ENCODE measurements around the gene RNF25. TPM values are rescaled to one million over a fixed set of nuclear protein-coding genes. Genes with fewer than 3 reads are reported as not detected.

The RNF25 gene, protein sequence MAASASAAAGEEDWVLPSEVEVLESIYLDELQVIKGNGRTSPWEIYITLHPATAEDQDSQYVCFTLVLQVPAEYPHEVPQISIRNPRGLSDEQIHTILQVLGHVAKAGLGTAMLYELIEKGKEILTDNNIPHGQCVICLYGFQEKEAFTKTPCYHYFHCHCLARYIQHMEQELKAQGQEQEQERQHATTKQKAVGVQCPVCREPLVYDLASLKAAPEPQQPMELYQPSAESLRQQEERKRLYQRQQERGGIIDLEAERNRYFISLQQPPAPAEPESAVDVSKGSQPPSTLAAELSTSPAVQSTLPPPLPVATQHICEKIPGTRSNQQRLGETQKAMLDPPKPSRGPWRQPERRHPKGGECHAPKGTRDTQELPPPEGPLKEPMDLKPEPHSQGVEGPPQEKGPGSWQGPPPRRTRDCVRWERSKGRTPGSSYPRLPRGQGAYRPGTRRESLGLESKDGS
- total RNA-seq = 25.7 and 36.3 TPM in 2 replicates

DNA sequence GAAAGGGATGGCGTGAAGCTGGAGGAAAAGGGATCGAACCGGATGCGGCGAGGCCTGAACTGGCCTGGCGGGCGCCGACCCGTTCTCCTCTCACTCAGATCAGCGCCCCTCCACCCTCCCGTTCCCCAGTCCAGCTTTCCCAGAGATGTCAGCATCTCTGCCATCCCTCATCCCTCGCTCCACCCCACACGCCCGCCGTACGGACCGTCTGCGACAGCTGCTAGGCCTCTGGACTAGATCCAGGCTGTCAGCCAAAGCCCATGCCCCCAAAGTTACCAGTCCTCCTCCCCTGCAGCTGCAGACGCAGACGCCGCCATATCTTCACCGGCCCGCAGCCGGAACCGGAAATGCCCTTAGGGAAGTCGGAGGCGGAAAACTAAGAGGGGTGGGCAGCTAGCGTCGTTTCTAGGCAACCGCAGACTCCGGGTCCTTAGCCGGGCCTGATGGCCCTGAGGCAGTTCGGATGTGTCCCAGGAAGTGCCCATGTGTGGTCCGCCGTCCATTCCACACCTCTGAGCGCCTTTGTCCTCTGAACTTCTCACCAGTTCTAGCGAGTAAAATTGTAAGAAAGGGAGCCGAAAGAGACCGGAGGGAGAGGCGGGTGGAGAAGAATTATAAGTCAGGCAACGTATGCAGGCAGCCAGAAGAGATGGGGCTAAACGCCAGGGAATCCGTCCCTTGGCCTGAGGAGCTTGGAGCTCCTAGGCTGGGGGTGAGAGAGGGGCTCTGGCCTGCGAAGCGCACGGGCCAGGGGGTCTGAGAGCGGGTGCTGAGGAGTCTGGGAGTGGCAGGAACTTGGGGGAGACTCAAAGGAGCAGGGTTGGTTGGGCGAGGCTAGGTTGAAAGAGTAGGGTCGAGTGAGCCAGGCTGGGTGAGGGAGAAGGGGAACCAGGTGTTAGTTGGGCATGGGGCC, at the start of gene RNF25, which contains the start of gene STK36:
Gene RNF25, minus strand, starts transcription at position 349 of the 913 bp plus-strand sequence. Its CDS starts 32 bp downstream, at position 317.
Gene STK36, plus strand, starts transcription at position 433 of the 913 bp plus-strand sequence. CDS start 744 bp downstream, outside the sequence.

DNA sequence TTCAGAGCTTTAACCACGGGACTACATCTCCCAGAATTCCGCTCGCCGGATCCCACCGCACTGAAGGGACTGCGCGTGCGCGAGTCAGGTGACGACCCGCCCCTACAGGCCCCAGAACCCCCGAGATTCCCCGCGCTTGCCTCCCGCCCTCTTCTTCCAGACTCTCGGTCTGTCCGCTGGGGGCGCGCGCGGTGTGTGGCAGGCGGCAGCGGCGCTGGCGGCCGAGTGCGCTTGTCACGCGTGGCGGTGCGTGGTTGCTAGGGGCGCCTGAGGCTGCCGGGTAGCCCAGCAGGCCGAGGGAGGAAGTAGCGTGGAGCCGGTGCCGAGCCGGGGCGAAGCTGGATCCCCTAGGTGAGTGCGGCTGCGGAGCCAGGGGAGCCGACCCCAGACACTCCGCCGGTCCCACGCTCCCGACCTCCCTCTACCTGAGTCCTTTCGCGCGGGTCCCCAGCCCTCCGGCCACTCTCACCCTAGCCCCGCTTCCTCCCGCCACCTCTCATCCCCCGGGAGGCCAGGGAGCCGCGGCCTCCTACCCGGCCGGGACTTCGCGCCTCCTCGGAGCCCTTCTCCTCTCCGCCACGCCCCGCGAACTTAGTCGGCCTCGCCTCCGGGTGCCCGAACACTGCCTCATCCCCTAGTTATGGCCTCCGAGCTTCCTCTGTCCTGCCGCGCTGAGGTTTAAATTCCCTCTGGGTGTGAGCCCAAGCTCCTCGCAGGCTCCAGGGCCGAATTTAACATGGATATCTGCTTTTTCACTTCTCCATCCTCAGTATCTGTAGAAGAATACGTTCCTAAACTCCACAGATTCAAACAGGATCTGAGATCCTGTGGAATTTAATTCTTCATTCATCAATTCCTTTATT, 39.1 kb upstream of the RNF25 start, which contains the start of gene TTLL4:
Gene TTLL4, plus strand, starts transcription at position 149 of the 863 bp plus-strand sequence. CDS start 26,842 bp downstream, outside the sequence.

DNA sequence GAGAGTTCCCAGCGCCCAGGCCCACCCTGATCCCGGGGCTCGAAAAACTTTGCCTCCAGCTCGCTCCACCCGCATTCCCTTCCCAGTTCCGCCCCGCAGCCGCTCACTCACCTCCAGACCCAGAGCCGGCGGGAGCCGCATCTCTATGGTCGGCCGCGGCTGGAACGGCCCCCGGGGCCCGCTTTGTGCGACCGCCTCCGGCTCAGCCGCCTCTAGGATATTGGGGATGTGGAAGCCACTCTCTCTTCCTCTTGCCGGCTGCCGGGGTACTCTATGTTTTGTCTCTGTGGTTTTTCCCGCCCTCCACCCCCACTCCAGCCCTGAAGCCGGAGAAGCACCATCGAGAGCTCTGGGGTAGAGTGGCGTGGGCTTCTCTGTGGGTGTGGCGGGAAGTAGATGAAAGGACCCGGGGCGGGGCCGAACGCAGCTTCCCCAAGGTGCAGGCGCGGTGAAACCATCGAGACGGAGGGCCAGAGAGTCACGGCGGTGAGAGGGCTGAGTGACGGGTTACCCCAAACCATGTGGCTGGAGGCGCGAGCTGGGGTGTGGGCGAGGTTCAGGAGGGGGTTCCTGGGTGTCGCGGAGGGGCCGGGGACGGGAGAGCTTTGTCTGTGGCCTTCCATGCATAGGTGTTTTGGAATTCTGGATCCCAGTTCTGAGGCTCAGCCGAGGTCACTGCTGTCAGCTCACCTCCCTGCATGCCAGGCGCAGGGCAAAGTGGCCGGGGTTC, 12.4 kb downstream of the RNF25 start, which contains the start of the genes BCS1L and ZNF142:
Gene BCS1L, plus strand, starts transcription at position 426 of the 730 bp plus-strand sequence. CDS start 1,305 bp downstream, outside the sequence.
Gene ZNF142, minus strand, starts transcription at position 366 of the 730 bp plus-strand sequence. CDS start 3,194 bp downstream, outside the sequence.

Other genes with a start within 250 kb of the RNF25 start
- 5.1 and 9.1 TPM in 2 replicates for gene USP37, start 103.7 kb downstream of the RNF25 start, total RNA-seq
- 44.2 and 77.7 TPM in 2 replicates for gene CNOT9, start 103.2 kb downstream of the RNF25 start, total RNA-seq
- gene PLCD4, start 64.1 kb downstream of the RNF25 start, total RNA-seq = 4.2 TPM in 1 of 2 replicates, not detected in the other
- 20.4 and 22.2 TPM in 2 replicates for gene ZNF142, start 12.4 kb downstream of the RNF25 start, total RNA-seq
- gene BCS1L, start 12.3 kb downstream of the RNF25 start, total RNA-seq = 22.8 and 36.7 TPM in 2 replicates
- 16.1 and 32.5 TPM in 2 replicates for gene STK36, start 84 bp upstream of the RNF25 start, total RNA-seq
- 14.8 and 30.0 TPM in 2 replicates for gene TTLL4, start 38.8 kb upstream of the RNF25 start, total RNA-seq
- gene CYP27A1, start 110.1 kb upstream of the RNF25 start, total RNA-seq = 11.9 and 26.1 TPM in 2 replicates
- gene PRKAG3, start 159.8 kb upstream of the RNF25 start, total RNA-seq = not detected in 2 replicates
- not detected in 2 replicates for gene WNT6, start 187.8 kb upstream of the RNF25 start, total RNA-seq
- gene WNT10A, start 208.8 kb upstream of the RNF25 start, total RNA-seq = 1.1 and 10.5 TPM in 2 replicates